Gastroesophageal sphincter (tissue), 4 donors: Measurements from ENCODE around the gene IFT43. TPM values are rescaled to one million over a fixed set of nuclear protein-coding genes. Genes with fewer than 3 reads are reported as not detected.
A peak's percentile ranks its signal among the peaks of the same experiment; 100 is the strongest.

Experiments
- ATAC-seq: fragments of 150-250 bp; one replicate; pipeline ENCODE4 v1.9.1; 2016; ENCODE audit warnings: mild to moderate bottlenecking, moderate library complexity
- H3K27ac ChIP-seq, 4 donors: fragments of 200-600 bp; sonication (generic) in 3 of 4; 1 replicate in 3 of 4; 2 replicates in 1 of 4; pipeline ENCODE4 v1.5.1; 2016 to 2019
- H3K27me3 ChIP-seq: fragments of 200-600 bp; sonication (generic); one replicate; pipeline ENCODE4 v1.5.1; 2019
- H3K36me3 ChIP-seq, 2 donors: fragments of 200-600 bp; sonication (generic); one replicate each; pipeline ENCODE4 v1.5.1; 2019; ENCODE audit warnings: control low read depth in 1 of 2
- H3K4me1 ChIP-seq, 3 donors: fragments of 200-600 bp; sonication (generic); 1 replicate in 2 of 3; 2 replicates in 1 of 3; pipeline ENCODE4 v1.5.1; 2016 to 2019; ENCODE audit warnings: control low read depth in 2 of 3
- H3K4me3 ChIP-seq, 2 donors: fragments of 200-600 bp; sonication (generic); one replicate each; pipeline ENCODE4 v1.5.1; 2019; ENCODE audit warnings: mild to moderate bottlenecking in 1 of 2, moderate library complexity in 1 of 2
- H3K9me3 ChIP-seq, 3 donors: fragments of 200-600 bp; sonication (generic); one replicate each; pipeline ENCODE4 v1.5.1; 2017 to 2019; ENCODE audit warnings: control low read depth in 2 of 3
- CTCF ChIP-seq, 4 experiments: fragments of 200-600 bp in 2 of 4; fragments of 450-650 bp in 2 of 4; sonication (generic) in 1 of 4; IDR thresholded peaks; one replicate each; pipeline ENCODE4 v1.5.1; 2017 to 2019; ENCODE audit warnings: antibody characterized with exemption in 4 of 4, mild to moderate bottlenecking in 2 of 4, moderate library complexity in 2 of 4
- EP300 ChIP-seq: sonication (generic); formaldehyde crosslinking; IDR thresholded peaks from one replicate; pipeline ENCODE4 v1.6.1; 2017; ENCODE audit warnings: antibody characterized with exemption, mild to moderate bottlenecking
- POLR2A ChIP-seq, 2 donors: fragments of 450-650 bp; IDR thresholded peaks; one replicate each; pipeline ENCODE4 v1.6.1; 2017; ENCODE audit warnings: antibody characterized with exemption in 2 of 2, mild to moderate bottlenecking in 2 of 2, moderate library complexity in 1 of 2
- POLR2AphosphoS5 ChIP-seq: sonication (generic); formaldehyde crosslinking; IDR thresholded peaks from one replicate; pipeline ENCODE4 v1.6.1; 2017; ENCODE audit warnings: antibody characterized with exemption
- WGBS, 2 donors: methylation state at CpG; one replicate each; pipeline ENCODE4 v1.1.5; 2018; ENCODE audit warnings: low coverage in 1 of 2; 5-methylcytosine and 5-hydroxymethylcytosine counted together
- total RNA-seq, 4 donors: library from RNA; depleted of rRNA; stranded (reverse); fragments of >200 nt; gene quantifications; one replicate each; pipeline ENCODE4 v1.1.0, GENCODE V29; 2016

Gene IFT43
- total RNA-seq, 4 donors from 2014 or later, result 39.7 to 51.6 (median 43.6) TPM

GRCh38 chr14:76045773-76046172 lies 60.2 kb downstream of the IFT43 start:
- 48 to 71% methylated on average over 2 of the region's 3 CpGs for WGBS, 2 donors
- H3K27ac ChIP-seq, result no peak overlapping the region
- no peaks in the 10 kb centered on the region for H3K9me3 ChIP-seq
- TF ChIP-seq POLR2AphosphoS5 (no peak), CTCF (IDR thresholded peaks at IDR 0.05) (no peak)
- H3K4me1 ChIP-seq, result peaks cover 0 to 7% (median 0%) of the 10 kb centered on the region in 3 donors
- H3K36me3 ChIP-seq, result peaks cover 0 to 22% of the 10 kb centered on the region in 2 donors
- no peak overlapping the region for H3K4me3 ChIP-seq
- no peaks in the 10 kb centered on the region for H3K27me3 ChIP-seq
- no peak for ATAC-seq

DNA sequence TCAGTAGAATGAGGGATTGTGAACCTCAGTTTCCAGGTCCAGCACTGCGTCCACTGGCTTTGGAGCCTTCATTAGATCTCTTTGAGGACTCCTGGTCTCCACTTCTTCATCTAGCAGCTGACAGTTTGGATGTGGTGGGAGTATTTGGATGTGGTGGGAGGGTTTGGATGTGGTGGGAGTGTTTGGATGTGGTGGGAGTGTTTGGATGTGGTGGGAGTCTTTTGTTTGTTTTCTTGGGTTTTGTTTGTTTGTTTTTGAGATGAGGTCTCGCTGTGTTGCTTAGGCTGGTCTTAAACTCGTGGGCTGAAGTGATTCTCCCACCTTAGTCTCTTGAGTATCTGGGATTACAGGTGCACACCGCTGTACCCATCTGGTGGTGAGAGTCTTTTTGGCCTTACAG lies 64.7 kb downstream of the IFT43 start:
- TF ChIP-seq POLR2AphosphoS5 (no peak), EP300 (no peak), POLR2A (IDR thresholded peaks at IDR 0.05) (no peak), CTCF (IDR thresholded peaks at IDR 0.05) (no peak)
- Histone ChIP-seq H3K27me3 (no peaks in the 10 kb centered on the region), H3K9me3 (no peaks in the 10 kb centered on the region), H3K4me3 (no peak overlapping the region), H3K4me1 (peaks cover 0 to 7% (median 0%) of the 10 kb centered on the region in 3 donors), H3K36me3 (no peaks in the 10 kb centered on the region), H3K27ac (no peak overlapping the region)
- 70 to 90% methylated on average over 2 to 4 of the region's 4 CpGs for WGBS, 2 donors
- ATAC-seq, result no peak

DNA sequence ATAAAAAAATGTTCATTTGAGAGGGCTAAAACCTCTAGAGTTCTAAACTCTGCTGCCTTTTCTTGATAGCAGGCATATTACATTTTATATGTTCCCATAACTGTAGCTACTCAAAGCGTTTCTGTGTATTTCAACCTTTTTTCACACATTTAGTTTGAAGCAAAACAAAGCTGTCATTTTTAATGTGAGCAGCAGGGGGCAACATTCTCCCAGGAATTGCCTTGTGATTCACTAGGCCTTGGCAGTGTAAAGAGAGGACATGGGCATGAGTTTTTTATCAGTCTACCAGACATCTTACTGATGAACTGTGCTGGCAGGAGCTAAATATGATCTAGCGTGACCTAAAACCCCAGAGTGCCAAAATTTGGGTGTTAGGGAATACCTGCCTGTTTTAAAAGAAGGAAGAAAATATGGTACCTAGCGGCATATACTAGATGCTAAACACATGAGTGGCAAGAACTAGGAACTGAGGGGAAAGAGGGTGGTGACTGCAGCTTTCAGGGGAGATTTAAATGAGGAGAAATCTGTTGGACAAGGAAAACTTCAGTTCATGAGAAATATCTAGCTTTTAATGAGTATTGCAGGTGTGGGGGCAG lies 65.3 kb downstream of the IFT43 start:
- Histone ChIP-seq H3K4me3 (no peak overlapping the region), H3K27ac (no peak overlapping the region), H3K36me3 (no peaks in the 10 kb centered on the region), H3K27me3 (no peaks in the 10 kb centered on the region), H3K9me3 (no peaks in the 10 kb centered on the region), H3K4me1 (peaks cover 0 to 7% (median 0%) of the 10 kb centered on the region in 3 donors)
- 22 to 38% methylated on average over 1 to 3 of the region's 3 CpGs for WGBS, 2 donors
- TF ChIP-seq POLR2AphosphoS5 (no peak), POLR2A (IDR thresholded peaks at IDR 0.05) (no peak), EP300 (no peak), CTCF (IDR thresholded peaks at IDR 0.05) (peak; percentile 78 to 86 (median 80))
- no peak for ATAC-seq

- H3K4me1 ChIP-seq, result peaks cover 0 to under 1% (median 0%) of the 10 kb centered on the region in 3 donors
- no peak for TF ChIP-seq CTCF (IDR thresholded peaks at IDR 0.05)
- TF ChIP-seq POLR2A (IDR thresholded peaks at IDR 0.05), result no peak
- no peak for TF ChIP-seq POLR2AphosphoS5
- no peaks in the 10 kb centered on the region for H3K9me3 ChIP-seq
- no peaks in the 10 kb centered on the region for H3K36me3 ChIP-seq
- 78 to 85% methylated on average over 4 to 11 of the region's 12 CpGs for WGBS, 2 donors
- H3K27me3 ChIP-seq, result no peaks in the 10 kb centered on the region
- no peak overlapping the region for H3K4me3 ChIP-seq
- ATAC-seq, result no peak
- H3K27ac ChIP-seq, result no peak overlapping the region
Measured at GRCh38 chr14:76051717-76052465, 66.3 kb downstream of the IFT43 start.
